HG03457 (cell line): ENCODE measurements around the gene CEP85.

Experiments used
- ATAC-seq: cut with Tn5 transposase; IDR thresholded peaks from one replicate; pipeline ENCODE4 v1.9.1; 2021; ENCODE audit warnings: moderate number of reproducible peaks; ENCODE audit not compliant: unreplicated experiment

Gene CEP85

DNA sequence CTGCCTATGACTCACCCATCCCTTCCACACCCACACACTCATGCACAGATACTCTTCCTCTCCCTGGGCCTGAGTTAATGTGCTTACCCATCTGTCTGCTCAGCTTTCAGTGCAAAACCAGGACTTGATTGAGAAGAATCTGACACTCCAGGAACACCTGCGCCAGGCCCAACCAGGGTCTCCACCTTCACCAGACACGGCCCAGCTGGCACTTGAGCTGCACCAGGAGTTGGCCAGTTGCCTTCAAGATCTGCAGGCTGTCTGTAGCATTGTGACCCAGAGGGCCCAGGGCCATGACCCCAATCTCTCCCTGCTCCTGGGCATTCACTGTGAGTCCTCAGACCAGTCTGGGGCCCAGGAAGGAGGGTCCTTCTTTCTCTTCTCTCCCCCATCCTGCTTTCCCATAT is 42.4 kb downstream of the CEP85 start:
- ATAC-seq: no peak

GRCh38 chr1:26277261-26277661 is 43.3 kb downstream of the CEP85 start:
- ATAC-seq: no peak

DNA sequence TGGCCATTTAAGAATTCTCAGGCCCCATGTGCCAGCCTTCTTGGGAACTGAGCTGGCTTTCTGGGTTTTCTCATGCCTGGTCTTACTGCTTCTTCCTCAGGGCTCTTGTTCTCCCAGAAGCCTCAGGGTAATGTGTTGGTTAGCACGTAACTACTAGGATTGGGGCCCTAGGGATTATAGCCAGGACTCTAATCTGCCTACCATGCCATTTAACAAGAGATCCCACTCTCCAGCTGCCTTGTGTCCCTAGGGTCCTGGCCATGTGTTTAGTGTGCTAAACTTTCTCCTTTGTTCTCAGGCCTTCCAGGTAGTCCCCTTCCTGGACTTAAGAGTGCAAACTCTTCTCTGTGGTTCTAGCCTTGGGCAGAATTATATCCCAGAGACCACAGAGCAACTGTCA is 43.7 kb downstream of the CEP85 start:
- ATAC-seq: no peak

DNA sequence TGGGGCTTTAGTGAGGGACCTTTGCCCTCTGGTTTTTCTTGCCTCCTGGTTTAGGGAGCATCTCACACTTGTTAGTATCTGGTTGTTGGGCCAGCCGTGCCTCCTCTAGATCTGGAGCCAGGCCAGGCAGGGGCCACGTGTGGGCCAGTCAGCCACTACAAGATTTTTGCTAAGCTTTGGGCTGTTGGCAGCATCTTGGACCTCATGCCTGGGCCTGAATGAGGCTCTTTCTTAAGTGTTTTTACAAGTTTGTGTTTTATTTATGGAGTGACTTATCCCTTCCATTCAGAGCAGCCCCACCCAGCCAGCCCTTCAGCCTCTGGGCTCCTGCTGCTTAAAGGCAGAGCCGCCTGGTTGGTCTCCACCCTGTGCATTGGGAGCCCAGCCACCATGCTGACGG is 44.3 kb downstream of the CEP85 start:
- no peak for ATAC-seq

GRCh38 chr1:26278724-26279455 is 44.9 kb downstream of the CEP85 start:
- no peak for ATAC-seq

DNA sequence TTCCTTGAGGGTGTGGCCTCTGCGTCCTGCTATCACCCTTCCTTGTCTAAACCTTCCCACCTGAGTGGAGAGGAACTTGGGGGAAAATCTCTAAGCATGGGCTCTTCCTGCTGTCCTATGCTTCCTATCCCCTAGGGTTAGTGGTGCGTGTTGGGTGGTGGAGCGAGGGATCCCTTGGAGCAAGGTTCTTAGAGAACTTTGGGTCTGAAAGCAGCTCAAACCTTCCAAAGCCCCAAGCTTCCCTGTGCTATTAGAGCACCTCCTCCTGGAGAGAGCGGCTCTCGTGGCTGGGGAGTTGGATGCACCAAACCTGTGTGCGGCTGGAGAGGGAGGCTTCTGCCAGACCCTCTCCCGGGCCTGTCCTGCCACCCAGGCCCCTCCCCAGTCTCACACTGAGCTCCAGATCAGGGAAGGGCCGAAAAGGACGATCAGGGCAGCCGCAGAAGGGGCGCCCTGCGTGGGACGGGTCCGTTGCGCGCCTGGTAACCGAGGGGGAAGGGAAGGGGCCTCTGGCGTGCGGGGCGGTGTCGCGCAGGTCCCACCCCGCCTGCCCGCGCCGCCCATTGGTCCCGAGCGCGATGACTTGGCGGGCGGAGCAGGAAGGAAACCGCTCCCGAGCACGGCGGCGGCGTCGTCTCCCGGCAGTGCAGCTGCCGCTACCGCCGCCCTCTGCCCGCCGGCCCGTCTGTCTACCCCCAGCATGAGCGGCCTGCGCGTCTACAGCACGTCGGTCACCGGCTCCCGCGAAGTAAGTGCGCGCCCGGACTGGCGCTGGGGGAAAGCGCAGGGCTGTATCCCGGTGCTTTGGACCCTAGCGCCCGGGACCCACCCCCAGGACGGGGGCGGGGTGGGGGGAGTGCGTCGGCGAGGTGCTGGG is 45.7 kb downstream of the CEP85 start, which contains the start of gene SH3BGRL3:
TSS of gene SH3BGRL3 (plus strand) at position 631 of the 877 bp plus-strand sequence. CDS start at position 701, 70 bp downstream.
- peak; percentile 36 for ATAC-seq

GRCh38 chr1:26280333-26281042 is 46.5 kb downstream of the CEP85 start:
- ATAC-seq: no peak

GRCh38 chr1:26281091-26281958 is 47.3 kb downstream of the CEP85 start:
- ATAC-seq: no peak

- no peak for ATAC-seq
These were observed 48.0 kb downstream of the CEP85 start for GRCh38 chr1:26281971-26282370.

- no peak for ATAC-seq
These were observed 48.5 kb downstream of the CEP85 start for GRCh38 chr1:26282401-26282918.

- no peak for ATAC-seq
These were observed 49.4 kb downstream of the CEP85 start for GRCh38 chr1:26283279-26283853.

DNA sequence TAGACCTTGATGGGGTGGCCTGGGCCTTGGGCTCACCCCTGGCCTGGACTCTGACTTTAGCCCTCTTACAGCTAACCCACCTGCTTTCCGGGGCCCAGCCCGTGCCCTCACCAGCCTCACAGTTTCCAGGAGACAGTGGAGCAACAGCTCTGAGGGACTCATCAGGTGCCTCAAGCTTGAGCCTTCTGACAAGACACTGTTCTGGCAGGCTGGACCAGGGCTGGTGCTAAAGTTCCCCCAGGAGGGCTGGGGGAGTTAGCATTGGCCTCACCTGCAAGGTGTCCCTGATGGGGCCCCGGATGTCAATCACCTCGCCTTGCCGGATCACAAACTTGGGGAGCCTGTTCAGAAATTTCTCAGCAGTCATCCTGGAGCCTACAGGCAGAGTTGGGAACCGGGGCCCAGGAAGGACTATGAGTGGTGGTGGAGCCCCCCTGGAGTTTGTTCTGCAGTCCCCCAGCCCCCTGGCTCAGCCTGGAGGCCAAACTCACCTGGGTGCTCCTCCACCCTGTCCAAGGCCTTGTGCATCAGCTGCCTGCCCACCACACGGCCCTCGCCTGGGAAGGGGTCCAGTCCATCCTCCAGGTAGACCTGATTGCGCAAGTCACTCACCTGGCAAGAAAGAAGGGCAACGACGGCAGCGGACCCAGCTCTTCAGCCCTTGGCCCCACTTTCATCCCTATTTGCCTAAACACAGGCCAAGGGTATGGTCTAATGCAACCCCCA is 50.0 kb downstream of the CEP85 start:
- ATAC-seq: no peak

- no peak for ATAC-seq
These were observed 50.8 kb downstream of the CEP85 start for GRCh38 chr1:26284597-26285347.

DNA sequence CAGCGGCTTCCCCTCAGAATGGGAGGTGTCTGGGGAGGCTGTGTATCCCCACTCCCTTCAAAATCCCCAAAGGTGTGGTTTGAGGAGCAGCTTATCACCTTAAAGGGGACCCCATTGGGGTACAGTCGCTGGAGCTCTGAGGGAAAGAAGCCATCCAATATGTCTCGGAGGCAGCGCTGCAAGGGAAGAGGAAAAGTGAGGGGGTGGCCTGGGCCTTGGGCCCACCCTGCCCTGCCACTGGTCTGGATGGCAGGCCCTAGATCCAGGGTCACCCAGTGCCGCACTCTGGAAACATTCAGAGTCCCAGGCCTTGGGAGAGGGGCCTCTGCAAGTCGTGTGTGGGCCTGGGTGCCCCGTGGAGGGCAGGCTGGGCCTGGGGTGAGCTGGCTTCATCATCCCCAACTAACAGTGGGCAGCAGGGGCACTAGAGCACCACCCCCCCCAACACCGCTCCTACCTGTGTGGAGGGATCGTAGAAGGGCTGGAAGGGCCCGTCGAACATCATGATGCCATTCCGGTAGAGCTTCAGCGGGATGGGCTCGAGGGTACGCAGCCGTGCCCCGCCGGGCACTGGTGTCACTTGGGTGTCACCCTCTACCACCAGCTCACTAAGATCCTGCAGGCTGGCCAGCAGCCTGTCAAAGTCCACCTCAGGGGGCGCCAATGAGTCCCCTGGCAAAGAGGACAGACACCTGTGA is 51.5 kb downstream of the CEP85 start:
- ATAC-seq: no peak

- ATAC-seq: no peak
These were observed 52.0 kb downstream of the CEP85 start for GRCh38 chr1:26286064-26286416.

GRCh38 chr1:26287033-26287711 is 53.2 kb downstream of the CEP85 start:
- peak; percentile 35 for ATAC-seq

- ATAC-seq: no peak
These were observed 53.8 kb downstream of the CEP85 start for GRCh38 chr1:26287811-26288210.
